GM12878 (cell line): ENCODE data around the gene IRF9. TPM values are rescaled to one million over a fixed set of nuclear protein-coding genes. Genes with fewer than 3 reads are reported as not detected.

ENCODE experiments used
- ATF7 ChIP-seq: fragments of 450-650 bp; IDR thresholded peaks from 2 replicates; pipeline ENCODE4 v1.6.1; 2016; ENCODE audit warnings: low read depth, mild to moderate bottlenecking
- CHD4 ChIP-seq: fragments of 200-600 bp; sonication (generic); IDR thresholded peaks from 2 replicates; pipeline ENCODE4 v1.6.1; 2016; ENCODE audit warnings: mild to moderate bottlenecking
- ELK1 ChIP-seq: IDR thresholded peaks from 2 replicates; pipeline ENCODE4 v1.6.1; 2012; ENCODE audit warnings: low read depth, low read length, improper control_type of control experiment
- EP300 ChIP-seq, 2 experiments: fragments of 150-350 bp in 1 of 2; IDR thresholded peaks; 2 replicates each; pipeline ENCODE4 v1.6.1; 2011 to 2012; ENCODE audit warnings: low read depth in 2 of 2, low read length in 2 of 2, borderline replicate concordance in 1 of 2, improper control_type of control experiment in 1 of 2, inconsistent platforms in 1 of 2; ENCODE audit not compliant: control insufficient read depth in 1 of 2
- ESRRA ChIP-seq: IDR thresholded peaks from 2 replicates; pipeline ENCODE4 v1.6.1; 2012; ENCODE audit warnings: mild to moderate bottlenecking, low read length, improper control_type of control experiment
- FOXK2 ChIP-seq: fragments of 450-650 bp; IDR thresholded peaks from 2 replicates; pipeline ENCODE4 v1.6.1; 2017; ENCODE audit warnings: mild to moderate bottlenecking, moderate library complexity
- KAT2A ChIP-seq: conservative IDR thresholded peaks from 2 replicates; pipeline ENCODE4 v1.6.1; 2011; ENCODE audit warnings: low read depth, low read length; ENCODE audit not compliant: control insufficient read depth
- NFXL1 ChIP-seq: fragments of 450-650 bp; IDR thresholded peaks from 2 replicates; pipeline ENCODE4 v1.6.1; 2017; ENCODE audit warnings: antibody characterized with exemption, mild to moderate bottlenecking, borderline replicate concordance
- PAX5 ChIP-seq: IDR thresholded peaks from 2 replicates; pipeline ENCODE4 v1.6.1; 2011; ENCODE audit warnings: low read depth, low read length, borderline replicate concordance
- PBX3 ChIP-seq: IDR thresholded peaks from 2 replicates; pipeline ENCODE4 v1.6.1; 2011; ENCODE audit warnings: mild to moderate bottlenecking, low read depth, low read length, moderate library complexity; ENCODE audit not compliant: insufficient replicate concordance
- POU2F2 ChIP-seq: IDR thresholded peaks from 3 replicates; pipeline ENCODE4 v1.6.1; 2011; ENCODE audit warnings: low read depth, mild to moderate bottlenecking, low read length, borderline replicate concordance
- RAD21 ChIP-seq: IDR thresholded peaks from 2 replicates; pipeline ENCODE4 v1.6.1; 2011; ENCODE audit warnings: mild to moderate bottlenecking, low read depth, low read length, moderate library complexity; ENCODE audit not compliant: insufficient read depth
- RCOR1 ChIP-seq: conservative IDR thresholded peaks from 2 replicates; pipeline ENCODE4 v1.6.1; 2012; ENCODE audit warnings: low read depth, low read length, improper control_type of control experiment
- SIN3A ChIP-seq: IDR thresholded peaks from 2 replicates; pipeline ENCODE4 v1.6.1; 2012; ENCODE audit warnings: low read depth, low read length, improper control_type of control experiment
- SMARCA5 ChIP-seq: fragments of 450-650 bp; IDR thresholded peaks from 2 replicates; pipeline ENCODE4 v1.6.1; 2017; ENCODE audit warnings: mild to moderate bottlenecking
- SREBF1 ChIP-seq: IDR thresholded peaks from 2 replicates; pipeline ENCODE4 v1.6.1; 2012; ENCODE audit warnings: mild to moderate bottlenecking, low read length
- STAT1 ChIP-seq: fragments of 450-650 bp; conservative IDR thresholded peaks from 2 replicates; pipeline ENCODE4 v1.6.1; 2014; ENCODE audit warnings: antibody characterized with exemption, mild to moderate bottlenecking
- TAF1 ChIP-seq: IDR thresholded peaks from 2 replicates; pipeline ENCODE4 v1.6.1; 2011; ENCODE audit warnings: mild to moderate bottlenecking, low read depth, low read length, borderline replicate concordance
- TBL1XR1 ChIP-seq: IDR thresholded peaks from 2 replicates; pipeline ENCODE4 v1.6.1; 2012; ENCODE audit warnings: low read depth, low read length, improper control_type of control experiment
- ZNF217 ChIP-seq: fragments of 450-650 bp; IDR thresholded peaks from 2 replicates; pipeline ENCODE4 v1.6.1; 2017; ENCODE audit warnings: antibody characterized with exemption, mild to moderate bottlenecking
- ZNF687 ChIP-seq: fragments of 450-650 bp; IDR thresholded peaks from 2 replicates; pipeline ENCODE4 v1.6.1; 2017; ENCODE audit warnings: mild to moderate bottlenecking, moderate library complexity
- polyA plus RNA-seq, 11 experiments: library from polyadenylated mRNA; depleted of rRNA in 4 of 11; unstranded in 6 of 11; stranded (reverse) in 5 of 11; fragments of >200 nt; fragmentation: Nextera tagmentation in 4 of 11; fragmentation: Illumina TruSeq in 1 of 11; extraction: Ambion mirVana in 4 of 11; extraction: Trizol in 1 of 11; gene quantifications; 1 replicate in 1 of 11; 2 replicates in 10 of 11; pipeline versions ENCODE4 v1.2.1 to v1.2.3, GENCODE V29; 2011 to 2016; ENCODE audit warnings: inconsistent platforms in 2 of 11, missing spikeins in 2 of 11, low read depth in 1 of 11
- total RNA-seq, 4 experiments: library from RNA; depleted of rRNA in 3 of 4; stranded (reverse); fragments of >200 nt in 3 of 4; fragmentation: Illumina TruSeq in 1 of 4; extraction: Trizol in 1 of 4; gene quantifications; 2 replicates each; pipeline versions ENCODE4 v1.2.1 to v1.2.3, GENCODE V29; 2013 to 2021

The IRF9 gene
- total and polyA plus RNA-seq, 10 of the 15 experiments (the other 5 are each of a cell fraction or from before 2014, with no cell fraction given): 47.6 to 234 (median 148) TPM

GRCh38 chr14:24146978-24147760 lies 13.9 kb upstream of the IRF9 start, which contains the start of gene RNF31 (continued):
- TF ChIP-seq PBX3 (peak; percentile 22), ELK1 (0 out of 2 replicates have a peak, but pooled peaks have one; percentile 39), ZNF217 (no peak), TBL1XR1 (0 out of 2 replicates have a peak, but pooled peaks have one; percentile 23), FOXK2 (no peak), ESRRA (no peak), SIN3A (peak; percentile 25; the same call in 1 of the 2 replicates), STAT1 (0 out of 2 replicates have a peak, but pooled peaks have one; percentile 29), ATF7 (no peak), RAD21 (no peak), SMARCA5 (peak; percentile 50; the same call in 1 of the 2 replicates), EP300 (IDR thresholded peaks at IDR 0.05; ENCODE audit: borderline replicate concordance in 1 of 2, control insufficient read depth in 1 of 2, low read depth in 2 of 2, low read length in 2 of 2) (no peak), PAX5 (no peak), POU2F2 (0 out of 3 replicates have a peak, but pooled peaks have one; percentile 6), NFXL1 (0 out of 2 replicates have a peak, but pooled peaks have one; percentile 30), TAF1 (peak; percentile 35; the same call in 1 of the 2 replicates), RCOR1 (no peak), CHD4 (no peak), ZNF687 (peak; percentile 33; the same call in 1 of the 2 replicates), SREBF1 (no peak), KAT2A (no peak)
